K562 (cell line): ENCODE results near the gene APCDD1. TPM values are rescaled to one million over a fixed set of nuclear protein-coding genes. Genes with fewer than 3 reads are reported as not detected.
A peak's percentile ranks its signal among the peaks of the same experiment; 100 is the strongest.

ENCODE experiments used
- ATF1 ChIP-seq, 2 experiments: fragments of 450-650 bp in 1 of 2; IDR thresholded peaks; 2 replicates each; pipeline ENCODE4 v1.6.1; 2016; ENCODE audit warnings: missing compliant biosample characterization in 1 of 2, missing genetic modification characterization in 1 of 2
- BACH1 ChIP-seq: fragments of 200-800 bp; sonication (Bioruptor generic); IDR thresholded peaks from 2 replicates; pipeline ENCODE4 v1.6.1; 2016; ENCODE audit warnings: missing genetic modification characterization, missing compliant biosample characterization
- BCOR ChIP-seq: fragments of 450-650 bp; IDR thresholded peaks from 2 replicates; pipeline ENCODE4 v1.6.1; 2016
- BRCA1 ChIP-seq, 2 experiments: fragments of 450-650 bp in 1 of 2; sonication (generic) in 1 of 2; formaldehyde crosslinking in 1 of 2; IDR thresholded peaks; 2 replicates each; pipeline versions ENCODE4 v1.5.0 to v1.6.1; 2017 to 2020; ENCODE audit warnings: mild to moderate bottlenecking in 1 of 2, missing genetic modification reagents in 1 of 2
- CBX2 ChIP-seq: fragments of 200-600 bp; sonication (generic); IDR thresholded peaks from one replicate; pipeline ENCODE4 v1.6.1; 2012; ENCODE audit warnings: mild to moderate bottlenecking, low read length, inconsistent platforms; ENCODE audit not compliant: insufficient read depth, poor library complexity, severe bottlenecking
- CC2D1A ChIP-seq: fragments of 450-650 bp; IDR thresholded peaks from 2 replicates; pipeline ENCODE4 v1.6.1; 2017; ENCODE audit warnings: mild to moderate bottlenecking
- CHCHD3 ChIP-seq: fragments of 250-450 bp; sonication (Bioruptor Pico); IDR thresholded peaks from 2 replicates; pipeline ENCODE4 v2.1.2; 2022; ENCODE audit warnings: mild to moderate bottlenecking
- DNMT1 ChIP-seq: fragments of 450-650 bp; IDR thresholded peaks from 2 replicates; pipeline ENCODE4 v1.6.1; 2016; ENCODE audit warnings: antibody characterized with exemption, mild to moderate bottlenecking
- DPF2 ChIP-seq: fragments of 450-650 bp; IDR thresholded peaks from 2 replicates; pipeline ENCODE4 v1.6.1; 2016
- EP300 ChIP-seq: IDR thresholded peaks from 2 replicates; pipeline ENCODE4 v1.6.1; 2012; ENCODE audit warnings: low read length, improper control_type of control experiment
- HCFC1 ChIP-seq: IDR thresholded peaks from 2 replicates; pipeline ENCODE4 v1.6.1; 2012; ENCODE audit warnings: low read depth, low read length, improper control_type of control experiment
- HNRNPH1 ChIP-seq: fragments of 200-400 bp; formaldehyde crosslinking; optimal IDR thresholded peaks from 2 replicates; pipeline ENCODE3; 2017; ENCODE audit warnings: low read depth, mild to moderate bottlenecking, low read length, moderate library complexity
- JUNB ChIP-seq: fragments of 450-650 bp; formaldehyde crosslinking; conservative IDR thresholded peaks from 2 replicates; pipeline ENCODE4 v1.4.0; 2020; ENCODE audit warnings: mild to moderate bottlenecking
- KLF16 ChIP-seq: IDR thresholded peaks from 2 replicates; pipeline ENCODE4 v1.6.1; 2016; ENCODE audit warnings: antibody characterized with exemption
- MAZ ChIP-seq, 2 experiments: fragments of 450-650 bp in 1 of 2; sonication (generic) in 1 of 2; formaldehyde crosslinking; IDR thresholded peaks in 1 of 2; conservative IDR thresholded peaks in 1 of 2; 2 replicates each; pipeline versions ENCODE4 v1.4.0 to v1.5.0; 2020; ENCODE audit warnings: mild to moderate bottlenecking in 1 of 2, missing genetic modification reagents in 1 of 2
- RBBP5 ChIP-seq: fragments of 200-600 bp; sonication (generic); IDR thresholded peaks from 2 replicates; pipeline ENCODE4 v1.6.1; 2012; ENCODE audit warnings: borderline replicate concordance, mild to moderate bottlenecking, low read length, control low read depth, inconsistent platforms; ENCODE audit not compliant: insufficient read depth, poor library complexity, severe bottlenecking
- RNF219 ChIP-seq: fragments of 250-450 bp; sonication (Bioruptor Pico); IDR thresholded peaks from 2 replicates; pipeline ENCODE4 v1.5.0; 2022; ENCODE audit warnings: mild to moderate bottlenecking
- SMC3 ChIP-seq: conservative IDR thresholded peaks from 2 replicates; pipeline ENCODE4 v1.6.1; 2011; ENCODE audit warnings: low read depth, low read length, improper control_type of control experiment; ENCODE audit not compliant: insufficient read depth
- TEAD2 ChIP-seq: fragments of 450-650 bp; IDR thresholded peaks from 2 replicates; pipeline ENCODE4 v1.6.1; 2016; ENCODE audit warnings: missing genetic modification characterization, control low read depth, missing compliant biosample characterization
- ZFP1 ChIP-seq: fragments of 450-650 bp; formaldehyde crosslinking; IDR thresholded peaks from 2 replicates; pipeline ENCODE4 v1.4.0; 2020; ENCODE audit warnings: mild to moderate bottlenecking, mixed read lengths
- ZNF121 ChIP-seq: sonication (generic); formaldehyde crosslinking; conservative IDR thresholded peaks from 2 replicates; pipeline ENCODE4 v1.8.0; 2022; ENCODE audit warnings: missing genetic modification reagents
- ZNF174 ChIP-seq: fragments of 250-450 bp; sonication (Bioruptor Pico); IDR thresholded peaks from 2 replicates; pipeline ENCODE4 v1.4.0; 2020; ENCODE audit warnings: mild to moderate bottlenecking
- ZNF23 ChIP-seq: fragments of 250-450 bp; sonication (Bioruptor Pico); IDR thresholded peaks from 2 replicates; pipeline ENCODE4 v1.4.0; 2020; ENCODE audit warnings: mild to moderate bottlenecking
- ZNF699 ChIP-seq: fragments of 250-450 bp; sonication (Bioruptor Pico); IDR thresholded peaks from 2 replicates; pipeline ENCODE4 v1.8.0; 2021; ENCODE audit warnings: mild to moderate bottlenecking, moderate library complexity; ENCODE audit not compliant: insufficient replicate concordance
- ZNF75A ChIP-seq: fragments of 450-650 bp; formaldehyde crosslinking; IDR thresholded peaks from 2 replicates; pipeline ENCODE4 v1.4.0; 2020; ENCODE audit warnings: mild to moderate bottlenecking
- ZNF764 ChIP-seq: fragments of 250-450 bp; sonication (Bioruptor Pico); IDR thresholded peaks from 2 replicates; pipeline ENCODE4 v1.4.0; 2020; ENCODE audit warnings: low read depth, mild to moderate bottlenecking, moderate library complexity
- ZNF77 ChIP-seq: fragments of 250-450 bp; sonication (Bioruptor Pico); IDR thresholded peaks from 2 replicates; pipeline ENCODE4 v1.5.0; 2020
- ZNF79 ChIP-seq: fragments of 250-450 bp; sonication (Bioruptor Pico); IDR thresholded peaks from 2 replicates; pipeline ENCODE4 v1.4.0; 2020; ENCODE audit warnings: low read depth, mild to moderate bottlenecking, moderate library complexity
- polyA plus RNA-seq, 8 experiments: library from polyadenylated mRNA; depleted of rRNA in 4 of 8; stranded (reverse) in 5 of 8; unstranded in 3 of 8; fragments of >200 nt; fragmentation: Nextera tagmentation in 2 of 8; fragmentation: Illumina TruSeq in 1 of 8; extraction: Ambion mirVana in 2 of 8; extraction: Trizol in 1 of 8; gene quantifications; 2 replicates each; pipeline versions ENCODE4 v1.2.1 to v1.2.3, GENCODE V29; 2011 to 2014; ENCODE audit warnings: inconsistent platforms in 1 of 8, missing spikeins in 1 of 8
- total RNA-seq, 7 experiments: library from RNA; depleted of rRNA in 6 of 7; stranded (reverse); fragments of >200 nt in 6 of 7; fragmentation: Illumina TruSeq in 2 of 7; extraction: Trizol in 2 of 7; gene quantifications; 2 replicates each; pipeline versions ENCODE4 v1.2.1 to v1.2.3, GENCODE V29; 2011 to 2021; ENCODE audit warnings: low replicate concordance in 1 of 7
- TF ChIP-seq, protein P1 (sequence below): fragments of 450-650 bp; IDR thresholded peaks from 2 replicates; pipeline ENCODE4 v1.7.1; 2018; ENCODE audit warnings: mild to moderate bottlenecking, low read depth; ENCODE audit not compliant: partially characterized antibody

Gene APCDD1
- total and polyA plus RNA-seq, 9 of the 15 experiments (the other 6 are each of a cell fraction or from before 2014, with no cell fraction given) = 0.07 TPM; not detected in 8

- no peak for TF ChIP-seq CHCHD3 (CRISPR knock-in tag)
- TF ChIP-seq TEAD2 (tag) = no peak
- no peak for TF ChIP-seq DNMT1
- TF ChIP-seq, protein P1, sequence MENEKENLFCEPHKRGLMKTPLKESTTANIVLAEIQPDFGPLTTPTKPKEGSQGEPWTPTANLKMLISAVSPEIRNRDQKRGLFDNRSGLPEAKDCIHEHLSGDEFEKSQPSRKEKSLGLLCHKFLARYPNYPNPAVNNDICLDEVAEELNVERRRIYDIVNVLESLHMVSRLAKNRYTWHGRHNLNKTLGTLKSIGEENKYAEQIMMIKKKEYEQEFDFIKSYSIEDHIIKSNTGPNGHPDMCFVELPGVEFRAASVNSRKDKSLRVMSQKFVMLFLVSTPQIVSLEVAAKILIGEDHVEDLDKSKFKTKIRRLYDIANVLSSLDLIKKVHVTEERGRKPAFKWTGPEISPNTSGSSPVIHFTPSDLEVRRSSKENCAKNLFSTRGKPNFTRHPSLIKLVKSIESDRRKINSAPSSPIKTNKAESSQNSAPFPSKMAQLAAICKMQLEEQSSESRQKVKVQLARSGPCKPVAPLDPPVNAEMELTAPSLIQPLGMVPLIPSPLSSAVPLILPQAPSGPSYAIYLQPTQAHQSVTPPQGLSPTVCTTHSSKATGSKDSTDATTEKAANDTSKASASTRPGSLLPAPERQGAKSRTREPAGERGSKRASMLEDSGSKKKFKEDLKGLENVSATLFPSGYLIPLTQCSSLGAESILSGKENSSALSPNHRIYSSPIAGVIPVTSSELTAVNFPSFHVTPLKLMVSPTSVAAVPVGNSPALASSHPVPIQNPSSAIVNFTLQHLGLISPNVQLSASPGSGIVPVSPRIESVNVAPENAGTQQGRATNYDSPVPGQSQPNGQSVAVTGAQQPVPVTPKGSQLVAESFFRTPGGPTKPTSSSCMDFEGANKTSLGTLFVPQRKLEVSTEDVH = no peak
- TF ChIP-seq ZNF174 = no peak
- no peak for TF ChIP-seq ZNF75A (CRISPR knock-in tag)
- TF ChIP-seq RBBP5 = no peak
- TF ChIP-seq BACH1 (tag) = no peak
- TF ChIP-seq ZNF77 (CRISPR knock-in tag) = no peak
- no peak for TF ChIP-seq ZNF764 (CRISPR knock-in tag)
- no peak for TF ChIP-seq HNRNPH1
- TF ChIP-seq ATF1 (CRISPR knock-in tag; IDR thresholded peaks at IDR 0.05) = no peak
- TF ChIP-seq ATF1 (tag; IDR thresholded peaks at IDR 0.05) = no peak
- no peak for TF ChIP-seq ZFP1 (CRISPR knock-in tag)
- TF ChIP-seq CC2D1A = no peak
- TF ChIP-seq ZNF79 (CRISPR knock-in tag) = no peak
- no peak for TF ChIP-seq SMC3
- TF ChIP-seq DPF2 = peak; percentile 57; the same call in 1 of the 2 replicates
- TF ChIP-seq EP300 = no peak; the same call in 1 of the 2 replicates
- no peak for TF ChIP-seq RNF219 (CRISPR knock-in tag)
- no peak for TF ChIP-seq MAZ (CRISPR knock-in tag; conservative IDR thresholded peaks at IDR 0.05 in 1 of 2, IDR thresholded peaks at IDR 0.05 in 1 of 2)
- no peak for TF ChIP-seq CBX2
- TF ChIP-seq HCFC1 = no peak
- TF ChIP-seq BCOR = no peak
- no peak for TF ChIP-seq ZNF23 (CRISPR knock-in tag)
- TF ChIP-seq ZNF699 (CRISPR knock-in tag) = no peak
- no peak for TF ChIP-seq ZNF121
- TF ChIP-seq KLF16 = no peak
- no peak for TF ChIP-seq JUNB (CRISPR knock-in tag)
- TF ChIP-seq BRCA1 (IDR thresholded peaks at IDR 0.05) = no peak
- TF ChIP-seq BRCA1 (CRISPR knock-in tag; IDR thresholded peaks at IDR 0.05) = no peak
These were observed 74.0 kb downstream of the APCDD1 start (continued) for GRCh38 chr18:10528439-10528838.
